HG03139 (cell line): ENCODE results near the gene AGK.
"Not testable (repeated sequence)": the region's sequence is repeated elsewhere in the genome, so short reads cannot be mapped to it uniquely, and the experiment has no call there.

Experiments used
- ATAC-seq: cut with Tn5 transposase; IDR thresholded peaks from one replicate; pipeline ENCODE4 v1.9.1; 2021; ENCODE audit not compliant: unreplicated experiment

AGK gene

GRCh38 chr7:141674171-141674671 is 123.0 kb downstream of the AGK start:
- no peak for ATAC-seq

GRCh38 chr7:141674702-141675101 is 123.5 kb downstream of the AGK start:
- no peak for ATAC-seq

GRCh38 chr7:141675436-141676215 is 124.4 kb downstream of the AGK start:
- ATAC-seq = no peak

- no peak for ATAC-seq
These were observed 125.4 kb downstream of the AGK start for GRCh38 chr7:141676618-141677017.

GRCh38 chr7:141679014-141679413 is 127.8 kb downstream of the AGK start:
- ATAC-seq = no peak

- no peak for ATAC-seq
These were observed 134.2 kb downstream of the AGK start for GRCh38 chr7:141685285-141686023.

GRCh38 chr7:141686074-141686473 is 134.9 kb downstream of the AGK start:
- no peak for ATAC-seq

- no peak for ATAC-seq
These were observed 135.5 kb downstream of the AGK start for GRCh38 chr7:141686670-141687069.

- ATAC-seq = no peak
These were observed 136.8 kb downstream of the AGK start for GRCh38 chr7:141688043-141688442.

GRCh38 chr7:141689072-141689825 is 138.0 kb downstream of the AGK start:
- not testable (repeated sequence) for ATAC-seq

GRCh38 chr7:141691540-141691939 is 140.3 kb downstream of the AGK start:
- no peak for ATAC-seq

GRCh38 chr7:141691961-141692360 is 140.8 kb downstream of the AGK start:
- ATAC-seq = no peak

GRCh38 chr7:141693082-141693481 is 141.9 kb downstream of the AGK start:
- no peak for ATAC-seq

- no peak for ATAC-seq
These were observed 144.6 kb downstream of the AGK start for GRCh38 chr7:141695803-141696289.

GRCh38 chr7:141696348-141696747 is 145.1 kb downstream of the AGK start:
- no peak for ATAC-seq

GRCh38 chr7:141697211-141697871 is 146.1 kb downstream of the AGK start:
- ATAC-seq = no peak

GRCh38 chr7:141698247-141699015 is 147.2 kb downstream of the AGK start:
- no peak for ATAC-seq

- ATAC-seq = no peak
These were observed 148.7 kb downstream of the AGK start for GRCh38 chr7:141699860-141700259.

- no peak for ATAC-seq
These were observed 149.2 kb downstream of the AGK start for GRCh38 chr7:141700296-141700847.
